Stimulated activated CD8-positive, alpha-beta memory T cell treated with anti-CD3 and anti-CD28 coated beads, Interleukin-7, amount 100 ng/mL, for 24 hours (primary cell): Measurements from ENCODE around the gene VIM.

Source experiments
- DNase-seq: peaks from one replicate; pipeline ENCODE4 v3.0.0-alpha.2; 2020; ENCODE audit warnings: low read depth

The VIM gene

GRCh38 chr10:17228091-17229015 lies at the start of gene VIM:
Gene VIM (plus strand): TSS chr10:17228241. CDS start chr10:17229423, 1,182 bp downstream.
- DNase-seq: peak; percentile 48

- no peak for DNase-seq
These were observed 49.0 kb upstream of the VIM start for GRCh38 chr10:17179002-17179401.

GRCh38 chr10:17181110-17181509 lies 46.9 kb upstream of the VIM start:
- DNase-seq: no peak

GRCh38 chr10:17181751-17182150 lies 46.3 kb upstream of the VIM start:
- no peak for DNase-seq

- DNase-seq: no peak
These were observed 44.9 kb upstream of the VIM start for GRCh38 chr10:17183110-17183509.

- no peak for DNase-seq
These were observed 42.2 kb upstream of the VIM start for GRCh38 chr10:17185873-17186272.

- DNase-seq: no peak
These were observed 39.3 kb upstream of the VIM start for GRCh38 chr10:17188644-17189172.

- DNase-seq: no peak
These were observed 37.4 kb upstream of the VIM start for GRCh38 chr10:17190602-17191001.

GRCh38 chr10:17195083-17195482 lies 33.0 kb upstream of the VIM start:
- DNase-seq: no peak

GRCh38 chr10:17196045-17196444 lies 32.0 kb upstream of the VIM start:
- DNase-seq: no peak

- no peak for DNase-seq
These were observed 31.5 kb upstream of the VIM start for GRCh38 chr10:17196573-17196972.

- no peak for DNase-seq
These were observed 28.7 kb upstream of the VIM start for GRCh38 chr10:17199351-17199804.

- DNase-seq: no peak
These were observed 27.8 kb upstream of the VIM start for GRCh38 chr10:17200001-17200911.

- peak; percentile 59 for DNase-seq
These were observed 26.9 kb upstream of the VIM start, which contains the start of gene TRDMT1 for GRCh38 chr10:17200912-17201793. Gene TRDMT1 (minus strand): TSS chr10:17201672. CDS start chr10:17201634, 38 bp downstream.

GRCh38 chr10:17201794-17202116 lies 26.3 kb upstream of the VIM start:
- no peak for DNase-seq

- DNase-seq: no peak
These were observed 25.5 kb upstream of the VIM start for GRCh38 chr10:17202506-17202905.

- DNase-seq: no peak
These were observed 25.0 kb upstream of the VIM start for GRCh38 chr10:17202999-17203398.

- no peak for DNase-seq
These were observed 24.6 kb upstream of the VIM start for GRCh38 chr10:17203416-17203815.

GRCh38 chr10:17206210-17206709 lies 21.8 kb upstream of the VIM start:
- DNase-seq: no peak

- no peak for DNase-seq
These were observed 19.6 kb upstream of the VIM start for GRCh38 chr10:17208476-17208875.

GRCh38 chr10:17209302-17209701 lies 18.7 kb upstream of the VIM start:
- no peak for DNase-seq
